Loucy (cell line): ENCODE measurements around the gene RNF224.

Source experiments
- H2AFZ ChIP-seq: fragments of 200-600 bp; sonication (generic); 2 replicates; pipeline ENCODE4 v1.6.0; 2016; ENCODE audit warnings: antibody characterized with exemption, mild to moderate bottlenecking, low read length, moderate library complexity
- H3F3A ChIP-seq: fragments of 200-600 bp; 2 replicates; pipeline ENCODE4 v1.6.0; 2016; ENCODE audit warnings: antibody characterized with exemption, low read depth, mild to moderate bottlenecking
- H3K27me3 ChIP-seq: fragments of 200-600 bp; sonication (generic); 2 replicates; pipeline ENCODE4 v1.6.1; 2014; ENCODE audit warnings: low read length, mild to moderate bottlenecking; ENCODE audit not compliant: insufficient read depth, poor library complexity, severe bottlenecking
- H3K36me3 ChIP-seq: fragments of 200-600 bp; sonication (generic); 2 replicates; pipeline ENCODE4 v1.6.1; 2016; ENCODE audit warnings: low read length; ENCODE audit not compliant: insufficient read depth
- H3K4me1 ChIP-seq: fragments of 200-600 bp; sonication (generic); 2 replicates; pipeline ENCODE4 v1.5.1; 2014; ENCODE audit warnings: low read length, mild to moderate bottlenecking; ENCODE audit not compliant: insufficient read depth, poor library complexity, severe bottlenecking
- H3K4me2 ChIP-seq: fragments of 200-600 bp; sonication (generic); 2 replicates; pipeline ENCODE4 v1.6.0; 2014; ENCODE audit warnings: antibody characterized with exemption, low read length, low read depth, mild to moderate bottlenecking; ENCODE audit not compliant: poor library complexity, severe bottlenecking
- H3K4me3 ChIP-seq: fragments of 200-600 bp; sonication (generic); 2 replicates; pipeline ENCODE4 v1.5.1; 2014; ENCODE audit warnings: low read length, mild to moderate bottlenecking, mixed read lengths; ENCODE audit not compliant: poor library complexity, severe bottlenecking
- H3K79me2 ChIP-seq: fragments of 200-600 bp; sonication (generic); 2 replicates; pipeline ENCODE4 v1.6.1; 2014; ENCODE audit warnings: low read length; ENCODE audit not compliant: insufficient read depth
- H3K9ac ChIP-seq: fragments of 200-600 bp; sonication (generic); 2 replicates; pipeline ENCODE4 v1.6.0; 2014; ENCODE audit warnings: mild to moderate bottlenecking, low read depth, low read length, moderate library complexity; ENCODE audit not compliant: poor library complexity, severe bottlenecking
- H3K9me2 ChIP-seq: fragments of 200-600 bp; sonication (generic); replicated peaks from 2 replicates; pipeline ENCODE4 v1.6.1; 2016; ENCODE audit warnings: low read depth, low read length, mixed read lengths
- H3K9me3 ChIP-seq: fragments of 200-600 bp; sonication (generic); 2 replicates; pipeline ENCODE4 v1.6.1; 2014; ENCODE audit warnings: mild to moderate bottlenecking, antibody characterized with exemption, low read length, low read depth; ENCODE audit not compliant: insufficient read depth
- H4K20me1 ChIP-seq: fragments of 200-600 bp; sonication (generic); 2 replicates; pipeline ENCODE4 v1.6.0; 2014; ENCODE audit warnings: antibody characterized with exemption, low read length, mild to moderate bottlenecking; ENCODE audit not compliant: insufficient read depth, poor library complexity, severe bottlenecking
- CTCF ChIP-seq: fragments of 200-600 bp; sonication (generic); conservative IDR thresholded peaks from 2 replicates; pipeline ENCODE4 v1.5.1; 2014; ENCODE audit warnings: mild to moderate bottlenecking, antibody characterized with exemption, low read length
- EZH2phosphoT487 ChIP-seq: fragments of 200-600 bp; IDR thresholded peaks from 2 replicates; pipeline ENCODE4 v1.6.1; 2018; ENCODE audit warnings: antibody characterized with exemption, mild to moderate bottlenecking, moderate library complexity, borderline replicate concordance

Gene RNF224

GRCh38 chr9:137244486-137245449 lies 17.5 kb downstream of the RNF224 start:
- Histone ChIP-seq H3K4me2 (no peak overlapping the region), H3K4me1 (peaks cover 15% of the 10 kb centered on the region), H3K4me3 (no peak overlapping the region), H3K9ac (no peak overlapping the region), H2AFZ (no peak overlapping the region), H3K9me3 (no peaks in the 10 kb centered on the region), H3K27me3 (no peaks in the 10 kb centered on the region), H3K79me2 (peaks cover 27% of the 10 kb centered on the region), H3F3A (0 out of 2 replicates have a peak, but pooled peaks cover 6% of the 10 kb centered on the region), H3K36me3 (peaks cover 21% of the 10 kb centered on the region; the same call in 1 of the 2 replicates), H4K20me1 (peaks cover 24% of the 10 kb centered on the region), H3K9me2 (no peaks in the 10 kb centered on the region)
- TF ChIP-seq EZH2phosphoT487 (no peak), CTCF (no peak)

- H4K20me1 ChIP-seq, result peaks cover 24% of the 10 kb centered on the region
- peaks cover 26% of the 10 kb centered on the region for H3K79me2 ChIP-seq
- no peaks in the 10 kb centered on the region for H3K27me3 ChIP-seq
- H2AFZ ChIP-seq, result no peak overlapping the region
- H3K4me3 ChIP-seq, result no peak overlapping the region
- no peaks in the 10 kb centered on the region for H3K9me2 ChIP-seq
- H3K4me2 ChIP-seq, result no peak overlapping the region
- H3K9me3 ChIP-seq, result no peaks in the 10 kb centered on the region
- H3K36me3 ChIP-seq, result peaks cover 21% of the 10 kb centered on the region; the same call in 1 of the 2 replicates
- no peak overlapping the region for H3K9ac ChIP-seq
- TF ChIP-seq EZH2phosphoT487 (no peak), CTCF (no peak)
- no peaks in the 10 kb centered on the region for H3F3A ChIP-seq
- peaks cover 15% of the 10 kb centered on the region for H3K4me1 ChIP-seq
Observed at GRCh38 chr9:137245450-137246421, 18.4 kb downstream of the RNF224 start.

GRCh38 chr9:137247135-137247915 lies 20.0 kb downstream of the RNF224 start:
- Histone ChIP-seq H3K4me2 (no peak overlapping the region), H4K20me1 (peaks cover 17% of the 10 kb centered on the region), H3K9ac (no peak overlapping the region), H3K79me2 (peaks cover 17% of the 10 kb centered on the region), H3K27me3 (no peaks in the 10 kb centered on the region), H3F3A (no peaks in the 10 kb centered on the region), H3K9me3 (no peaks in the 10 kb centered on the region), H3K36me3 (peaks cover 15% of the 10 kb centered on the region; the same call in 1 of the 2 replicates), H3K4me1 (peaks cover 15% of the 10 kb centered on the region), H2AFZ (no peak overlapping the region), H3K4me3 (no peak overlapping the region), H3K9me2 (no peaks in the 10 kb centered on the region)
- TF ChIP-seq CTCF (no peak), EZH2phosphoT487 (no peak)
